Kidney tubule cell (primary cell): ENCODE data around the gene PTPRU.
A peak's percentile ranks its signal among the peaks of the same experiment; 100 is the strongest.
"Not testable (repeated sequence)": the region's sequence is repeated elsewhere in the genome, so short reads cannot be mapped to it uniquely, and the experiment has no call there.

ENCODE experiments used
- DNase-seq: peaks from one replicate; pipeline ENCODE4 v3.0.0-alpha.2; 2018; ENCODE audit warnings: low spot score

Gene PTPRU

GRCh38 chr1:29290414-29290985, 54.2 kb downstream of the PTPRU start:
- DNase-seq: no peak

- DNase-seq: no peak
These were observed 55.4 kb downstream of the PTPRU start for GRCh38 chr1:29291756-29292155.

GRCh38 chr1:29292344-29292743, 56.0 kb downstream of the PTPRU start:
- no peak for DNase-seq

- DNase-seq: no peak
These were observed 61.1 kb downstream of the PTPRU start for GRCh38 chr1:29297450-29297849.

GRCh38 chr1:29298246-29298645, 61.9 kb downstream of the PTPRU start:
- no peak for DNase-seq

GRCh38 chr1:29299446-29299845, 63.1 kb downstream of the PTPRU start:
- no peak for DNase-seq

GRCh38 chr1:29301732-29302131, 65.4 kb downstream of the PTPRU start:
- DNase-seq: not testable (repeated sequence)

- no peak for DNase-seq
These were observed 67.1 kb downstream of the PTPRU start for GRCh38 chr1:29303201-29304024.

- no peak for DNase-seq
These were observed 67.8 kb downstream of the PTPRU start for GRCh38 chr1:29304025-29304684.

- DNase-seq: no peak
These were observed 69.6 kb downstream of the PTPRU start for GRCh38 chr1:29305943-29306342.

GRCh38 chr1:29306471-29307140, 70.3 kb downstream of the PTPRU start:
- DNase-seq: no peak

GRCh38 chr1:29309075-29309474, 72.8 kb downstream of the PTPRU start:
- no peak for DNase-seq

- DNase-seq: no peak
These were observed 73.3 kb downstream of the PTPRU start for GRCh38 chr1:29309621-29310020.

GRCh38 chr1:29310616-29311180, 74.4 kb downstream of the PTPRU start:
- DNase-seq: no peak

- DNase-seq: no peak
These were observed 75.2 kb downstream of the PTPRU start for GRCh38 chr1:29311352-29312030.

- DNase-seq: no peak
These were observed 76.4 kb downstream of the PTPRU start for GRCh38 chr1:29312469-29313461.

GRCh38 chr1:29314685-29315084, 78.4 kb downstream of the PTPRU start:
- peak; percentile 8 for DNase-seq

GRCh38 chr1:29315262-29315661, 78.9 kb downstream of the PTPRU start:
- no peak for DNase-seq

- no peak for DNase-seq
These were observed 79.6 kb downstream of the PTPRU start for GRCh38 chr1:29315876-29316275.
